Brain microvascular endothelial cell (primary cell): Measurements from ENCODE around the gene BTRC.

Experiments used
- DNase-seq: peaks from one replicate; pipeline ENCODE4 v3.0.0-alpha.2; 2020
- H3K27ac ChIP-seq: fragments of 250-450 bp; sonication (Bioruptor Pico); 2 replicates; pipeline ENCODE4 v1.5.1; 2020; ENCODE audit warnings: mild to moderate bottlenecking, moderate library complexity
- H3K27me3 ChIP-seq: fragments of 250-450 bp; sonication (Bioruptor Pico); replicated peaks from 2 replicates; pipeline ENCODE4 v1.5.1; 2020; ENCODE audit warnings: mild to moderate bottlenecking
- H3K36me3 ChIP-seq: fragments of 250-450 bp; sonication (Bioruptor Pico); replicated peaks from 2 replicates; pipeline ENCODE4 v1.5.1; 2020; ENCODE audit warnings: mild to moderate bottlenecking
- H3K4me3 ChIP-seq: 2 replicates; pipeline ENCODE4 v1.5.1; 2011; ENCODE audit warnings: low read depth, mild to moderate bottlenecking, control low read depth, low read length, moderate library complexity
- CTCF ChIP-seq: IDR thresholded peaks from 2 replicates; pipeline ENCODE4 v1.5.1; 2011; ENCODE audit warnings: low read depth, mild to moderate bottlenecking, moderate library complexity, low read length, control low read depth, inconsistent platforms; ENCODE audit errors: missing control alignments
- in situ Hi-C: cut with HindIII; loops from 2 replicates; pipeline ENCODE4 v1.10.0; 2017; ENCODE audit warnings: low sequenced_read_pairs, low pct_ligation_motif_present

The BTRC gene

DNA sequence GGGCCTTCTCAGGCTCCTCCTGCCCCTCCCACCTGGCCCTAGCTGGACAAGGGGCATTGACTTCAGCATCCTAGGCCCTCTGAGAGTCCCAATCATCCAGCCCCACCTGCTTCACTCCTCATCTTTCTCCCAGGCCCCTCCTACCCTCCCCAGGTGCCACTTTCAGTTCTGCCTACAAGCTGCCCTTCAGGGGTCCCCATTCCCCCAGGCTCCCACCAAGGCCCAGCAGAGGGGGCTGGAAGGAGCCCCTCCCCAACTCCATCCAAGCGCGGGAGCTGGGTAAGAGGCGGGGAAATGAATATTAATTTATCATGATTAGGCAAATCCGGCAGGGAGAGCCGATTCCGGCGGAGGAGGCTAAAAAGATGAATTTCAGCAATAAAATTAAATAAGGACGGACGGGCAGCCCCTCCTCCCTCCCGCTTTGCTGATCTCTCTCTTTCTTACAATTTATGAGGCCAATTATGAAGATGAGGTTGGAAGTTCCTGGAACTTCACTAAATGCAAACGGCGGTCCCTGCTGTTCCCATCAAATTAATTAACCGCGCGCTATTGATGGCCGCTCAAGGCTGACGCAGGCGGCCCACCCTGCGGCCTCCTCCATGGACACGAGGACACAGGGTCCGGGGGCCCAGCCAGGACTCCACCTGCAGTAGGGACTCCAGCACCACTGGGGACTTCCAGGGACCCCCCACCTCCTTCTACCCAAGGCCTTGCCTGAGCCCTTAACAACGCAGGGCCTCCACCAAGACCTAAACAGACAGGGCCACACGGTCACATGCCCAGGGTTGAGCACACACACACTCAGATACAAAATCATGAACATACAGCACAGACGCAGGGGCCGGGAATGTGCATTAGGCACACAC lies 220.2 kb downstream of the BTRC start:
- no peak overlapping the region for H3K27ac ChIP-seq
- TF ChIP-seq CTCF: no peak
- H3K4me3 ChIP-seq: no peak overlapping the region
- H3K27me3 ChIP-seq: no peaks in the 10 kb centered on the region
- H3K36me3 ChIP-seq: no peaks in the 10 kb centered on the region
- no peak for DNase-seq
- in situ Hi-C loops: no loop called here

DNA sequence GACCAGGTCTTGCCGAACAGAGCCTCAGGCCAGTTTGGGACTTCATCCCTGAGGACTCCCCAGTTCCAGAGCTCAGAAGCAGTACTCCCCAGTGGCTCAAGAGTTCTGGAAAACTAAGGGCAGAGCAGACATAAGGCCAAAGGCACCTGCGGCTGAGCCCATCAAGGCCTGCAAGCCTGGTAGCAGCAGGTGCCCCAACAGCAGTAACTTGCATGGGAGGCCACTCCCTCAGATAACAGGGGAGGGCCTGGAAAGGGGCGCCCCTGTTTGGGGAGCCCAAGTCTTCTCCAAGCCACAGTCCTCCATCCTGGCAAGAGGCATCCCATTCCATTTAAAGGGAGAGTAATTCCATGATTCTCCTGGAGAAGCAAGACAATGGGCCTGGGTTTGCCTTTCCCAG lies 221.1 kb downstream of the BTRC start:
- H3K36me3 ChIP-seq: no peaks in the 10 kb centered on the region
- no peaks in the 10 kb centered on the region for H3K27me3 ChIP-seq
- in situ Hi-C loops: no loop called here
- H3K4me3 ChIP-seq: no peak overlapping the region
- H3K27ac ChIP-seq: no peak overlapping the region
- no peak for DNase-seq
- no peak for TF ChIP-seq CTCF

DNA sequence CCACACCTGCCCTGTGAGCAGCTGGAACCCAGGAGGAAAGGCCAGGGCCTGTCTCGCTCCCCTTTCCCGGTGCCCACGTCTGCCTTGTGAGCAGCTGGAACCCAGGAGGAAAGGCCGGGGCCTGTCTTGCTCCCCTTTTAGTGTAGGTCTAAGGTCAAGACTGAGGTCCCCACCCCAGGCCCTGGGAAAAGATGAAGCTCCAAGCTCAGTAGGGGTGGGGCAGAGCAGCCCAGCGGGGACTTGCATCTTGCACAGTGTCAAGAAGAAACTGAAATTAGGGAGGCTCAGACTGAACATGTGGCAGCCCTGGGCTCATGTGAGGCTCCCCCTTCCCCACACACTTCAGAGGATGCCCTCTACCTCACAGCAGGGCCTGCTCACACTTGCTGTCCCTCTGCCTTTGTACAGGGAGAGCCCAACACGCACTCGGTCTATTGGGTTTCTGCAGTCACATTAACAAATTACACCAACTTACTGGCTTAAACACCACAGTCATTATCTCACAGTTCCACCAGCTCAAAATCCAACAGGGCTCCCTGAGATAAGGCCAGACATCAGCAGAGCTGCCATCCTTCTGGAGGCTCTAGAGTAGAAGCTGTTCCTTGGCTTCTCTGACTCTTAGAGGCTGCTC lies 221.7 kb downstream of the BTRC start:
- in situ Hi-C loops: no loop called here
- H3K27me3 ChIP-seq: no peaks in the 10 kb centered on the region
- no peak for TF ChIP-seq CTCF
- DNase-seq: no peak
- H3K27ac ChIP-seq: no peak overlapping the region
- no peak overlapping the region for H3K4me3 ChIP-seq
- H3K36me3 ChIP-seq: no peaks in the 10 kb centered on the region

DNA sequence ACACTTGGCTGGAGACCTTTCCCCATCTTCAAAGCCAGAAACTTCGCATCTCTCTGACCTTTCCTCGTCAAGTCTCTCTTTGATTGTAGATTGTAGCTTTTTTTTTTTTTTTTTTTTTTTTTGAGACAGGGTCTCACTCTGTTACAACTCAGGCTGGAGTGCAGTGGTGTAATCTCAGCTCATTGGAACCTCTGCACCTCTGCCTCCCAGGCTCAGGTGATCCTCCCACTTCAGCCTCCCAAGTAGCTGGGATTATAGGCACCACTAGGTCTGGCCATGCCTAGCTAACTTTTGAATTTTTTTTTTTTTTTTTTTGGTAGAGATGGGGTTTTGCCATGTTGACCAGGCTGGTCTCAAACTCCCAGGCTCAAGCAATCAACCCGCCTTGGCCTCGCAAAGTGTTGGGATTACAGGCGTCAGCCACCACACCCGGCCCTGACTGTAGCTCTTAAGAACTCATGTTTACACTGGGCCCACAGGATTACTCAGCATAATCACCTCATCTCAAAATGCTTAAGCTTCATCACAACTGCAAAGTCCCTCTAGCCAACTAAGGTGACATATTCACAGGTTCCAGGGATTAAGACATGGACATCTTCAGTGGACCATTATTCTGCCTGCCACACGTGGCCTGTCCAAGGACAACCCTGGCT lies 222.4 kb downstream of the BTRC start:
- in situ Hi-C loops: no loop called here
- TF ChIP-seq CTCF: no peak
- H3K36me3 ChIP-seq: no peaks in the 10 kb centered on the region

DNA sequence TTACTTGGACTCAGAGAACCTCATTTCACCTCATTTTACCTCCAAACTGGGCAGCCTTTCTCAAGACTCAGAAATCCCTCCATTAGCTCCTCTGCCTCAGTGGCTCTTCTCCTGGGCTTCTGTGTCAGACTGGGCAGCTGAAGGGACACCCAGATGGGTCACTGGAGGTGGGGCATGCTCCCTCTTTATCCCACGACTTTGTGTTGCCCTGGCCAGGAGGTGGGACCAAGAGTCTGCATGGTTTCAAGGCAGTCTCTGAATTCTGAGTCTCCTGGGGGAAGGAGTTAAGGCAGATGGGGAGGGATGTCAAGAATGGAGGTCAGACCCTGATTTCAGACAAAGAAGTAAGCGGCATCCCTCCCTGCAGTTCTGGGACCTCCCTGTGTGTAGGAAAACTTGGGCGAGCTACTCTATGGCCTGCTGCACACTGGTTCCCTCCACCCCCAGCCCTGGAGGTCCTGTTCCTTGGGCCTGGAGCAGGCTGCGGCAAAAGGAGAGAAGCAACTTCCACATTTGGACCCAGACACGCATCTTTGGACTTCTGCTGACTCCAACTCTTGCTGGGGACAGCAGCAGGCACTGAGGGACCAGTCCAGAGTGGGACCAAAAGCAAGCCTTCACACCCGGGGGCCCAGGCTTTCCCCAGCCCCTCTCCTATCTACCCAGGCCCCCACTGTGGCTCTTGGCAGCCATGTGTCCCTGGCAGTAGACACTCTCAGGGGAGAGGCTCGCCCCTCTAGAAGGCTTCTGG lies 223.3 kb downstream of the BTRC start:
- DNase-seq: no peak
- H3K27me3 ChIP-seq: no peaks in the 10 kb centered on the region
- H3K27ac ChIP-seq: no peak overlapping the region
- in situ Hi-C loops: no loop called here
- TF ChIP-seq CTCF: no peak
- no peaks in the 10 kb centered on the region for H3K36me3 ChIP-seq
- no peak overlapping the region for H3K4me3 ChIP-seq

More for the DNA sequence above, 222.4 kb downstream of the BTRC start:
- no peak for DNase-seq
- Histone ChIP-seq H3K27ac (no peak overlapping the region), H3K4me3 (no peak overlapping the region), H3K27me3 (no peaks in the 10 kb centered on the region)
